Nephron (organoid): ENCODE measurements around the gene KCNK6.

ENCODE experiments used
- H3K27ac Mint-ChIP-seq, 3 experiments: 2 replicates each; pipeline ENCODE4 v1.8.0; 2020; ENCODE audit warnings: mixed read lengths in 3 of 3, mild to moderate bottlenecking in 2 of 3, moderate library complexity in 1 of 3
- H3K27me3 Mint-ChIP-seq: 2 replicates; pipeline ENCODE4 v1.8.0; 2021; ENCODE audit warnings: low read depth, mild to moderate bottlenecking, moderate library complexity, mixed read lengths
- H3K36me3 Mint-ChIP-seq: 2 replicates; pipeline ENCODE4 v1.8.0; 2020; ENCODE audit warnings: low read depth, mixed read lengths
- H3K4me1 Mint-ChIP-seq: 2 replicates; pipeline ENCODE4 v1.8.0; 2020; ENCODE audit warnings: mixed read lengths
- H3K4me3 Mint-ChIP-seq, 3 experiments: 2 replicates each; pipeline ENCODE4 v1.8.0; 2020; ENCODE audit warnings: mild to moderate bottlenecking in 3 of 3, mixed read lengths in 3 of 3, moderate library complexity in 2 of 3
- H3K9me3 Mint-ChIP-seq: 2 replicates; pipeline ENCODE4 v1.8.0; 2020; ENCODE audit warnings: mixed read lengths
- TF ChIP-seq, protein P1 (sequence below), 3 experiments: fragments of 200-600 bp; sonication (generic); IDR thresholded peaks; one replicate each; pipeline ENCODE4 v1.5.0; 2021; ENCODE audit warnings: antibody characterized with exemption in 3 of 3; ENCODE audit not compliant: unreplicated experiment in 3 of 3

KCNK6 gene

DNA sequence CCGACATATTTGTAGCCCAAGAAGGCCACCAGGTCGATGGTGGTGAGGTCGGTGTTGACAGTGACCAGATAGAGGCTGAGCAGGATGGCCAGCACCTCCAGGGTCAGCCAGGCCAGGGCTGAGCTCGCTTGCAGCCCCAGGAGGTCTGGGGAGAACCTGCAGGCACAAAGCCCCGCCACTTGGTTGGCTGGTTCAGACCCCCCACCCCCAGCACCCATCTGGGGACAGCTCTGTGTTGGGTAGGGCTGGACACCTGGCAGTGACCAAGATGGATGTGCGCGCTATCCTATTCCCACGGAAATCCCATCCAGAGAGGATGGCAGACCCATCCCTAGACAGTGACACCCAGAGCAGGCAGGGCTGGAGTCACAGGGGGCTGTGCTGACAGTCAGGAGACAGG lies 12.0 kb upstream of the KCNK6 start:
- no peak overlapping the region for H3K4me3 Mint-ChIP-seq
- no peaks in the 10 kb centered on the region for H3K4me1 Mint-ChIP-seq
- H3K36me3 Mint-ChIP-seq, result peaks cover 5% of the 10 kb centered on the region
- H3K27me3 Mint-ChIP-seq, result peaks cover 3% of the 10 kb centered on the region
- no peak overlapping the region for H3K27ac Mint-ChIP-seq
- TF ChIP-seq, protein P1, sequence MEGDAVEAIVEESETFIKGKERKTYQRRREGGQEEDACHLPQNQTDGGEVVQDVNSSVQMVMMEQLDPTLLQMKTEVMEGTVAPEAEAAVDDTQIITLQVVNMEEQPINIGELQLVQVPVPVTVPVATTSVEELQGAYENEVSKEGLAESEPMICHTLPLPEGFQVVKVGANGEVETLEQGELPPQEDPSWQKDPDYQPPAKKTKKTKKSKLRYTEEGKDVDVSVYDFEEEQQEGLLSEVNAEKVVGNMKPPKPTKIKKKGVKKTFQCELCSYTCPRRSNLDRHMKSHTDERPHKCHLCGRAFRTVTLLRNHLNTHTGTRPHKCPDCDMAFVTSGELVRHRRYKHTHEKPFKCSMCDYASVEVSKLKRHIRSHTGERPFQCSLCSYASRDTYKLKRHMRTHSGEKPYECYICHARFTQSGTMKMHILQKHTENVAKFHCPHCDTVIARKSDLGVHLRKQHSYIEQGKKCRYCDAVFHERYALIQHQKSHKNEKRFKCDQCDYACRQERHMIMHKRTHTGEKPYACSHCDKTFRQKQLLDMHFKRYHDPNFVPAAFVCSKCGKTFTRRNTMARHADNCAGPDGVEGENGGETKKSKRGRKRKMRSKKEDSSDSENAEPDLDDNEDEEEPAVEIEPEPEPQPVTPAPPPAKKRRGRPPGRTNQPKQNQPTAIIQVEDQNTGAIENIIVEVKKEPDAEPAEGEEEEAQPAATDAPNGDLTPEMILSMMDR (IDR thresholded peaks at IDR 0.05; ENCODE audit: unreplicated experiment in 3 of 3), result no peak
- no peaks in the 10 kb centered on the region for H3K9me3 Mint-ChIP-seq

DNA sequence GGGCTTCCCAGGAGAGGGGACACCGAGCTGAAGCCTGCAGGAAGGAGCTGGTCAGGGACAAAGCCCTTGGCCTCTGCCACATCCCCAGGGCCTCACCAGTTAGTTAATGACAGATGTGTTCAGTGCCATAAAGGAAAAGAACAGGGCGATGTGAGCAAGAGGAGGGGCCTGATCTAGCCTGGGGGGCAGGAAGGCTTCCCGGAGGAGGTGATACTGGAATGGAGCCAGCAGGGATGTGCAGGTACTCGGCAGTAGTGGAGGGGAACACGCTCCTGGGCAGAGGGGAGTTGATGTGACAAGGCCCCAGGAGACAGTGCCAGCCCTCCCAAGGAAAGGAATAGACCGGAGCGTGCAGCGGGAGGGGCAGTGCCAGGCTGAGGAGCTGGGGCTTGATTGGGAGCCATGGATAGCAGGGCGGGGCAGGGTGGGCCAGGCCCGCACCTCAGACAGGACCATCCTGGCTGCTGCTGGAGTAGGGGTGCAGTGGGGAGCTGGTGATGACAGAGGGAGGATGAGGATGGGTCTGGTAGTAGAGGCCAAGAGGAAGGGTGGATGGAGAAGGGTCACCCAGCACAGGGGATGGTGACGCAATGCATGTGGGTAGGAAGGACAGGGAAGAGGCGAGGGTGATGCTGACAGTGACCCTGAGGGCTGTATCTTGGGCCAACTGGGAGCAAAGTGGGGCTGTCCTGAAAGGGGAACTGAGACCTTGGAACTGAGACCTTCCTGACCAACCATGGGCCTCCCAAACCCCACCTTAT lies 11.5 kb upstream of the KCNK6 start:
- Mint-ChIP-seq H3K27me3 (no peaks in the 10 kb centered on the region), H3K4me1 (no peaks in the 10 kb centered on the region), H3K4me3 (no peak overlapping the region), H3K9me3 (no peaks in the 10 kb centered on the region), H3K27ac (no peak overlapping the region), H3K36me3 (peaks cover 5% of the 10 kb centered on the region)
- TF ChIP-seq, protein P1 (IDR thresholded peaks at IDR 0.05; ENCODE audit: unreplicated experiment in 3 of 3), result no peak

DNA sequence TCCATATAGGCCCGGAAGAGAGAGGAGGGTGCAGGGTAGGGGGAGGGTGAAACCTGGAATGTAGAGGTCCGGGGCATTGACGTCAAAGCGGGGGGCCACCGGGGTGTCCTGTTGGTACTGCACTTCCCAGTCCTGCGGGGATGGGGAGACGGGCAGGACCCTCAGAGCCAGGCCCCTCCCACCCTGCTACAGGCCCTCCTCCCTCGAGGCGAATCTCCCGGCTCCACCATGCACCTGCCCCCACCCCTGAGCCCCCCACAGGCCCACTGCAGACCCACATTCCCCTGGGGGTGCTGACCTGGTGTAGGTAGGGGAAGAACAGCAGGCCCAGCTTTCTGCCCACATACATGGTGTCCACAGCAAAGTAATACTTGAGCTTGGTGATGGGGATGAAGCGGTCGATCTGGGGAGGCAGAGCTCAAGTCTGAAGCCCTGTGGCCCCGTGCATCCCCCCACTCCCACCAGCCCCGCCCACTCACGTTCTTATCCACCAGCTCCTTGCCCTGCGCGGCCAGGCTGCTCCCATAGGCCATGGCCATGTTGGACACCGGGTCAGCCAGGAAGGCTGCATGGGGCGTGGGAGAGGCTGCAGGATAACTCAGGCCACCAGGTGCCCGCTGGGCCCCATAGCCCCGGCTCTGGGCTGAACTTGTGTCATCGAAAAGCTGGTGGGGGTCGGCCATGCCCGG lies 10.6 kb upstream of the KCNK6 start:
- peaks cover 5% of the 10 kb centered on the region for H3K36me3 Mint-ChIP-seq
- H3K27ac Mint-ChIP-seq, result no peak overlapping the region
- no peak overlapping the region for H3K4me3 Mint-ChIP-seq
- H3K9me3 Mint-ChIP-seq, result no peaks in the 10 kb centered on the region
- TF ChIP-seq, protein P1 (IDR thresholded peaks at IDR 0.05; ENCODE audit: unreplicated experiment in 3 of 3), result no peak
- no peaks in the 10 kb centered on the region for H3K4me1 Mint-ChIP-seq
- H3K27me3 Mint-ChIP-seq, result no peaks in the 10 kb centered on the region

DNA sequence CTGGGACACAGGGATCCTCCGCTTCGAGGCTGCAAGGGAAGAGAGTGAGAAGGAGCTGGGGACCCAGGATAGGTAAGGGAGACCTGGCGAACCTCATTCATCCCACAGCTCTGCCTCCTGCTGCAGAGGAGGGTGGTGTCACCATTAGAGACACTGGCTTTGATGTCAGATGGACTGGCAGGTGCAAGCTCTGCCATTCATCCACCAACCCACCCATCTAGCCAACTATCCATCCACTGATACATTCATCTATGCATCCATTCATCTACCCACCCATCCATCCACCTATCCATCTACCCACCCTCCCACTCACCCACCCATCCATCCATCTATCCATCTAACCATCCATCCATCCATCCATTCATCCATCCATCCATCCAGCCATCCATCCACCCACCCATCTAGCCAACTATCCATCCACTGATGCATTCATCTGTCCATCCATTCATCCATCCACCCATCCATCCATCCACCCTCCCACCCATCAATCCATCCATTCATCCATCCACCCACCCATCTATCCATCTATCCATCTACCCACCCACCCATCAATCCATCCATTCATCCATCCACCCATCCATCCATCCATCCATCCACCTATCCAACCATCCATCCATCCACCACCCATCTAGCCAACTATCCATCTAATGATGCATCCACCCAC lies 9.9 kb upstream of the KCNK6 start:
- Mint-ChIP-seq H3K4me3 (no peak overlapping the region), H3K27ac (no peak overlapping the region), H3K4me1 (no peaks in the 10 kb centered on the region), H3K27me3 (no peaks in the 10 kb centered on the region), H3K36me3 (peaks cover 5% of the 10 kb centered on the region), H3K9me3 (no peaks in the 10 kb centered on the region)
- TF ChIP-seq, protein P1 (IDR thresholded peaks at IDR 0.05; ENCODE audit: unreplicated experiment in 3 of 3), result no peak

DNA sequence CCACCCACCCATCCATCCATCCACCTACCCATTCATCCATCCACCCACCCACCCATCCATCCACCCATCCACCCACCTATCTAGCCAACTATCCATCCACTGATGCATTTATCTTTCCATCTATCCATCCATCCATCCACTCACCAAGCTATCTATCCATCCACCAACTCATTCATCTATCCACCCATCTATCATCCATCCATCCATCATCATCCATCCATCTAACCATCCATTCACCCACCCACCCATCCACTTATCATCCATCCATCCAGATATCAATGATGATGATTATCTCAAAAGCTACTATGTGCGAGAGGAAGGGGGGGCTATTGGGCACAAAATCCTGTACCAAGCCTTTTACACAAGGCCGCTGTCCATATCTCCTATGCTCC lies 9.4 kb upstream of the KCNK6 start:
- H3K9me3 Mint-ChIP-seq, result no peaks in the 10 kb centered on the region
- H3K4me1 Mint-ChIP-seq, result no peaks in the 10 kb centered on the region
- TF ChIP-seq, protein P1 (IDR thresholded peaks at IDR 0.05; ENCODE audit: unreplicated experiment in 3 of 3), result no peak
- H3K27me3 Mint-ChIP-seq, result no peaks in the 10 kb centered on the region
- no peak overlapping the region for H3K27ac Mint-ChIP-seq
- H3K36me3 Mint-ChIP-seq, result peaks cover 5% of the 10 kb centered on the region
- H3K4me3 Mint-ChIP-seq, result no peak overlapping the region
